Measurements from ENCODE around the gene GJD4.

GJD4 gene, protein sequence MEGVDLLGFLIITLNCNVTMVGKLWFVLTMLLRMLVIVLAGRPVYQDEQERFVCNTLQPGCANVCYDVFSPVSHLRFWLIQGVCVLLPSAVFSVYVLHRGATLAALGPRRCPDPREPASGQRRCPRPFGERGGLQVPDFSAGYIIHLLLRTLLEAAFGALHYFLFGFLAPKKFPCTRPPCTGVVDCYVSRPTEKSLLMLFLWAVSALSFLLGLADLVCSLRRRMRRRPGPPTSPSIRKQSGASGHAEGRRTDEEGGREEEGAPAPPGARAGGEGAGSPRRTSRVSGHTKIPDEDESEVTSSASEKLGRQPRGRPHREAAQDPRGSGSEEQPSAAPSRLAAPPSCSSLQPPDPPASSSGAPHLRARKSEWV

DNA sequence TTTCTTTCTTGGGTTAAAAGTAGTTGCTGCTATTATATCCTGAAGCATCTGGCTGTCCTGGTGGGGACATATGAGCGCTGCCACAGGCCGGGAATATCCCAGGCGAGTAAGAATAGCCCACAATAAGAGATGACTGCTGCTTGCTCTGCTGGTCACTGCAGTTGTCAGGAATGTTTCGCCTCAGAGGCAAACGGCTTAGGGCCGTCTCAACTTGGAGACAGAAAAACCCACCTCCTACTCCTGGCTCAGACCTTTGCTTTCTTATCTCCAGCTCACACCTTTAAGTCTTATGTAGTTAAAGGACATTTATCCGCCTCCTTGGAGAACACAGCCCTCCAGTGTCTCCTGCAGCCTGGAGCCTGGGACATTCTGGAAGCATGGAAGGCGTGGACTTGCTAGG lies at the start of gene GJD4:
GJD4 (plus strand) TSS at position 151 of the 400 bp plus-strand sequence; CDS start at position 378, 227 bp downstream.
- no peak for DNase-seq (ENCODE audit: low read depth)

- DNase-seq (ENCODE audit: low read depth) = no peak
Measured at GRCh38 chr10:35555962-35556930, 48.9 kb upstream of the GJD4 start.

DNA sequence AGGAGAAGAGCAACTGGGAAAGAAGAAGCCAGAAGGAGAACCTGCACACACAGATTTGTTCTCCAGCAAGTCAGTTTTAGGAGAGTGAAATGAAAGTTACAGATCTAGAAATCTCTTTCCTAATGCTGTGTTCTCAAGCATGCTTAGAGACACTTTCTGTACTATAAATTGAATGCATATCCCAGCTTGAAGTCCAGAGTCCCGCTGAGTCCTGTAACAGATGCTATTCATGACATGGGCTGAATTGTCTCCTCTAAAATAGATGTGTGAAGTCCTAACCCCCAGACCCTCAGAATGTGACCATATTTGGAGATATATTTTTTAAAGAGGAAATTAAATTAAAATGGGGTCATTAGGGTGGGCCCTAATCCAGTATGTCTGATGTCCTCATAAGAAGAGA lies 46.9 kb upstream of the GJD4 start:
- DNase-seq (ENCODE audit: low read depth) = no peak

DNA sequence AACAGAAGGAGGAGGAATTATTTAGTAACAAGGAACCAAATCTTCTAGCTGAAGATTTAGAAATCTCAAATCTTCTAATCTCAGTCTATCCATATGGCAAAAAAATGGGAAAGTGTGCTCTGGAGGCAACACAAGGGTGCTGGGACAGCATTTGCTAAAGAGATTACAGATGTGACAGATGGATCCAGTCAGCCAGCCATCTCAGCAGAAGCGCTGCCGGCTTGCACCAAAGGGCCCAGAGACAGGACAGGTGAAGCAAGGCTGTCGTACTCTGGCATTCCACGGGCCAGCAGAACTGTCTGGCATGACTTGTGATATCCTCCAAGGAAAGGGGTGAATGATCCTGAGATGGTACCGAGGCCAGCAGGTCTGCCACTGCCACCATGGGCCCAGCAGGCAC lies 45.7 kb upstream of the GJD4 start:
- DNase-seq (ENCODE audit: low read depth) = no peak

GRCh38 chr10:35561715-35562114 lies 43.4 kb upstream of the GJD4 start:
- no peak for DNase-seq (ENCODE audit: low read depth)

GRCh38 chr10:35562427-35562826 lies 42.7 kb upstream of the GJD4 start:
- DNase-seq (ENCODE audit: low read depth) = no peak

- peak; percentile 34 for DNase-seq (ENCODE audit: low read depth)
Measured at GRCh38 chr10:35563261-35563891, 41.8 kb upstream of the GJD4 start.

DNA sequence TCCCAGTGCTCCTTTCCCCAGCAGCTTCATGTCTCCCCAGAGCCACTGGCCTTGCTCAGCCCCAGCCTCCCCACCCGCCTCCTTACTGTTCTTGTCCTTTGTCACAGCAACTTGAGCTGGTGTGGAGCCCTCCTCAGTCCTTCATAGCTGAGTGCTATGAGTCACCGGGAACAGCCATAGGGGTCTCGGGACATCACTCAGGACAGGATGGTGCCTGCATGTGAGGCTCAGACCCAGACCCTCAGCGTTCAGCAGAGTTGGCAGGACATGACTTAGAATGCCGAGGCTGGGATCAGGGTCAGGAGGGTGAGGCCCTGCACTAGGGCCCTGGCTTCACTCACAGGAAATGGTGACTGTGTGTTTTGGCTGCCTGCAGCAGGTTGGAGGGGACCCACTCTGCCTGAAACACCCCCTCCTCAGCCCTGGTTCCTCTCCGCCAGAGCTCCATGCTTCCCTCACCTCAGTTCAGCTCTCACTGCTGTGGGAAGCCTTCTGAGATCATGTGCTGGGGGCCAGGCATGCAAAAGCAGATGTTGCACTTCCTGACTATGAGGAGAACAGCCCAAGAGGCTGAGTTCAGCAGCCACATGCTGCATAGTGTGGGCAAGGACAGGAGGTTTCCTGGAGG lies 40.7 kb upstream of the GJD4 start:
- no peak for DNase-seq (ENCODE audit: low read depth)

DNA sequence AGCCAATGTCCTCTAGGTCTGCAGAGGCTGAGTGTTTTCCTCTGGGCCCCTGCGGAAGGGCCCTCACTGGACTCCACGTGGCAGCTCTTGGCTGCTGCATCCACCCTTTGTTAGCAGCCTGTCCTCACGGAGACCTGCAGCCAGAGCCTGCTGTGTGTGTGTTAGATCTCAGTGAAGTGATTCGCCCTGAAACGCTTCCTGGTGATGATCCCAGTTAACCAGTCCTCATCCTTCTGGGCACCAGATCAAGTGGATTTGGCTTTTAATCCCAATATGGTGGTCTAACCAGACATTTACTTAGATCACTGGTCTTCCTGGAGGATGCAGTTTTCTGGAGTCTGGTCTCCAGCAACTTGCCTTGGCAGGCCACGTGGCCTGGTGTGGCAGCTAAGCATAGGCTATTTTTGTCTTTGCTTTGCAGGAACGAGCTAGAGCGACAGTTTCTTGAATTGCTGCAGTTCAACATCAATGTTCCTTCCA lies 39.5 kb upstream of the GJD4 start:
- no peak for DNase-seq (ENCODE audit: low read depth)

- no peak for DNase-seq (ENCODE audit: low read depth)
Measured at GRCh38 chr10:35567951-35568350, 37.2 kb upstream of the GJD4 start.

DNA sequence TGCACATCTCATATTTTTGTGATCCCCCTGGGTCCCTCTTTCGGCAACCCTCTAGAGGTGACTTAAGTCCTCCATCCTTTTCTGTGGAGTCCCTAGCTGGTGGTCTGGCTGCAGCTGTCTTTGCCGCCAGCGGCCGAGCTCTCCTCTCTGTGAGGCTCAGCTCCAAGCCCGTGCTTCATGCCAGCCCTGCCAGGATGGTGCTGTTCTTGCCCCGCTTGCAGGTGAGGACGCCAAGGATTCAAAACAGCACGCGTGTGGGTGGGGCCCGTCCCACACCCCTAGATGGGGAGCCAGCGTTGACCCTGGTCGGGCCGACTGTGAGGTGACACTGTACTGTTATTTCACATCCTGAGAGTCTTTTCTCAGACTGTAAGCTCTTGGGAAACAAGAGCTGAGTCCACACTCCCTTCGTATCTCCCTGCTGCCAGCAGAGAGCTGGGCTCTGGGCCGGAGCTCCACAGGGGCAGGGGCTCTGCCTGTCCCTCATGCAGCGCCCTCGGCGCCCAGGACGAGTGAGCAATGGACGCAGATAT lies 36.6 kb upstream of the GJD4 start:
- DNase-seq (ENCODE audit: low read depth) = no peak

GRCh38 chr10:35569111-35569707 lies 35.9 kb upstream of the GJD4 start:
- no peak for DNase-seq (ENCODE audit: low read depth)

- DNase-seq (ENCODE audit: low read depth) = no peak
Measured at GRCh38 chr10:35569836-35570235, 35.3 kb upstream of the GJD4 start.

GRCh38 chr10:35570397-35570796 lies 34.7 kb upstream of the GJD4 start:
- DNase-seq (ENCODE audit: low read depth) = no peak

GRCh38 chr10:35572583-35572982 lies 32.6 kb upstream of the GJD4 start:
- DNase-seq (ENCODE audit: low read depth) = no peak

DNA sequence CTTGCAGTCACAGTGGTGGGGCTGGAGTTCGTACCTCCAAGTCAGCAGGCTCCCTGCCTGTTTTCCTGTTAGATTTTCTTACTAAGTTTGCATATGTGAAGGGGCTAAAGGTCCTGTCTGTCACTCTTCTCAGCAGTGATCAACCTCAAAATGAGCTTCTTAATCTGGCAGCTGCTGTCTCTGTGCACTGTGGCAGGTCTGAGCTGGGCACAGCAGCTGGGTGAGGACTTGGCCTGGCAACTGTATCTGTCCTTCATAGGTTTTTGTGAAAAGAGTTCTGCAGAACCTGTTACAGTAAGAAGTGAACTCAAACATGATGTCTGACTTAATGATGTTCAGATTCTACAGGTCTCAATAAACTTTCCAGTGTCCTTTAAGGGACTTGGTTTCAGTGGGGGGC lies 31.3 kb upstream of the GJD4 start:
- DNase-seq (ENCODE audit: low read depth) = no peak

- no peak for DNase-seq (ENCODE audit: low read depth)
Measured at GRCh38 chr10:35574924-35575352, 30.2 kb upstream of the GJD4 start.

DNA sequence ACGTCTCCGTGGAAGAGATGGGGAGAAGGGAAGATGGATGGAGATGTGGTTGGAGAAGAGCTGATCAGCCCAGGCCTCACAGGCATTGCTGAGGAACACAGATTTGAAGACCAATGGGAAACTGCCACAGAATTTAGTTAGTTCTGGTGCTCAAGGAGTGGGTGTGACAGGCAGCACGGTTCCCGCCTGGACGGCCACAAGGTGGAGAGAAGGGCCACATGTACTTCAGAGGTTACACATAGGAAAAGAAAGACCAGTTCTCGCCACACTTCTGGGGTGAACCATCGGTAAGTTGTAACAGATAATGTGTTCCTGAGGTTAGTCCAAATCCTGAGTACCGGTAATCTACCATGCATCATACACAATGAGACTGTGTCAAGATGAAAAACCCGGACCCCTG lies 29.5 kb upstream of the GJD4 start:
- no peak for DNase-seq (ENCODE audit: low read depth)

- no peak for DNase-seq (ENCODE audit: low read depth)
Measured at GRCh38 chr10:35576730-35577129, 28.4 kb upstream of the GJD4 start.

- DNase-seq (ENCODE audit: low read depth) = no peak
Measured at GRCh38 chr10:35577926-35578617, 27.1 kb upstream of the GJD4 start.

DNA sequence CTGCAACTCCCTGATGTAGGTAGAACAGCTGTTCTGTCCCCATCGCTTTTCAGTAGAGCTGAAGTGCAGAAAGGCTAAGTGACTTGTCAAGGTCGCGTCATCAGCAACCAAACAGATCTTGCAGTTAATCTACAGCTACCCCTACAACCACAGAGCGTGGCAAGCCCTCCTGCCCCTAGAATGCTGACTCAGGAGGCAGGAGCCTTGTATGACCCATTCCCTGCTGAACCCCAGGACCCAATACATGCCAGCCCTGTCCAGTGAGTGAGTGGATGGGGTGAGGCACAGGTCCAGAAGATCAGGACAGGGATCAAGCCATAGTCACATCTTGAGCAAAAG lies 26.6 kb upstream of the GJD4 start:
- DNase-seq (ENCODE audit: low read depth) = no peak
